SU-DHL-6 (cell line): ENCODE measurements around the gene ROR1.

Experiments
- H2AFZ ChIP-seq: fragments of 200-600 bp; sonication (generic); 2 replicates; pipeline ENCODE4 v1.6.1; 2014; ENCODE audit warnings: low read depth, mild to moderate bottlenecking, moderate library complexity, mixed read lengths, antibody characterized with exemption, low read length; ENCODE audit not compliant: severe bottlenecking
- H3F3A ChIP-seq: fragments of 200-600 bp; shearing (Covaris generic); 2 replicates; pipeline ENCODE4 v1.6.0; 2016; ENCODE audit warnings: antibody characterized with exemption, mild to moderate bottlenecking; ENCODE audit not compliant: insufficient read depth
- H3K27ac ChIP-seq: fragments of 200-600 bp; sonication (generic); 2 replicates; pipeline ENCODE4 v1.5.1; 2016; ENCODE audit warnings: low read depth, mild to moderate bottlenecking, low read length, moderate library complexity, mixed read lengths
- H3K27me3 ChIP-seq: fragments of 200-600 bp; sonication (generic), shearing (Covaris generic); 2 replicates; pipeline ENCODE4 v1.6.0; 2014; ENCODE audit warnings: mild to moderate bottlenecking, low read length
- H3K36me3 ChIP-seq: fragments of 200-600 bp; sonication (generic); 2 replicates; pipeline ENCODE4 v1.6.1; 2014; ENCODE audit warnings: mild to moderate bottlenecking, low read length, mixed read lengths
- H3K4me2 ChIP-seq: fragments of 300-600, 200-600 bp; shearing (Covaris generic), sonication (generic); 2 replicates; pipeline ENCODE4 v1.6.0; 2014; ENCODE audit warnings: low read length, low read depth, mild to moderate bottlenecking; ENCODE audit not compliant: poor library complexity, severe bottlenecking
- H3K4me3 ChIP-seq: fragments of 200-600 bp; sonication (generic); 2 replicates; pipeline ENCODE4 v1.5.1; 2014; ENCODE audit warnings: antibody characterized with exemption, low read length, mild to moderate bottlenecking, mixed read lengths; ENCODE audit not compliant: insufficient read depth, poor library complexity, severe bottlenecking
- H3K79me2 ChIP-seq: fragments of 200-600 bp; sonication (generic); 2 replicates; pipeline ENCODE4 v1.6.1; 2014; ENCODE audit warnings: mild to moderate bottlenecking, low read length, moderate library complexity; ENCODE audit not compliant: insufficient read depth
- H3K9ac ChIP-seq: fragments of 200-600 bp; sonication (generic); 2 replicates; pipeline ENCODE4 v1.7.0; 2014; ENCODE audit warnings: mild to moderate bottlenecking, low read length
- H3K9me2 ChIP-seq: fragments of 200-600 bp; sonication (generic); replicated peaks from 2 replicates; pipeline ENCODE4 v1.6.1; 2014; ENCODE audit warnings: low read length; ENCODE audit not compliant: insufficient read depth
- H3K9me3 ChIP-seq: fragments of 200-600 bp; sonication (generic); 2 replicates; pipeline ENCODE4 v1.6.1; 2014; ENCODE audit warnings: low read length, mixed read lengths; ENCODE audit not compliant: insufficient read depth
- H4K20me1 ChIP-seq: fragments of 200-600 bp; sonication (generic); 2 replicates; pipeline ENCODE4 v1.6.1; 2014; ENCODE audit warnings: low read depth, mild to moderate bottlenecking, antibody characterized with exemption, low read length, moderate library complexity, mixed read lengths
- CTCF ChIP-seq: fragments of 200-600 bp; sonication (generic); IDR thresholded peaks from one replicate; pipeline ENCODE4 v1.5.1; 2017; ENCODE audit warnings: antibody characterized with exemption, mild to moderate bottlenecking, low read length, moderate library complexity; ENCODE audit not compliant: insufficient read depth, poor library complexity, severe bottlenecking
- EZH2phosphoT487 ChIP-seq: fragments of 200-600 bp; sonication (generic), shearing (Covaris generic); conservative IDR thresholded peaks from 2 replicates; pipeline ENCODE4 v1.6.1; 2018; ENCODE audit warnings: mild to moderate bottlenecking, antibody characterized with exemption, low read length, moderate library complexity, mixed read lengths

ROR1 gene

DNA sequence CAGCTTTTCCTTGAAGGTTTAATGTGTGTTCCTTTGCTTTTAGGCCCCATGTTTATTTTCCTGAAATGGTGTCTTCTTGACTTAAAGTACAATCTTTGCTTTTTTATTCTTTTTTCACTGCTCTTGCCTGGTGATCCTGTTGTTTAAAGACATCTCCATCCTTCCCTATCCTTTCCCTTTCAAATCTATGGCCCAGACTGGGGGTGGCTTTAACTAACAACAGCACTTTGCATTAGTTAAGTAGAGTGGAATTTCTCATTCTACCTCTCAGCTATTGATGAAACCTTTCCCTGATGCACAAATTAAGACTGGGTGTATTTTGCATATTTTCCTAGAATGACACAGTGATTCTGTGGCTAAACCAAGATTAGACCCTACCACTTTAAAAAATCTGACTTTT is 84.3 kb downstream of the ROR1 start:
- no peaks in the 10 kb centered on the region for H4K20me1 ChIP-seq
- no peaks in the 10 kb centered on the region for H3F3A ChIP-seq
- H3K9me3 ChIP-seq: no peaks in the 10 kb centered on the region
- H3K9ac ChIP-seq: no peak overlapping the region
- no peak overlapping the region for H3K27ac ChIP-seq
- no peak overlapping the region for H2AFZ ChIP-seq
- no peak for TF ChIP-seq CTCF
- H3K4me3 ChIP-seq: no peak overlapping the region
- H3K9me2 ChIP-seq: no peaks in the 10 kb centered on the region
- no peak overlapping the region for H3K4me2 ChIP-seq
- H3K79me2 ChIP-seq: no peaks in the 10 kb centered on the region
- no peaks in the 10 kb centered on the region for H3K27me3 ChIP-seq
- H3K36me3 ChIP-seq: no peaks in the 10 kb centered on the region

DNA sequence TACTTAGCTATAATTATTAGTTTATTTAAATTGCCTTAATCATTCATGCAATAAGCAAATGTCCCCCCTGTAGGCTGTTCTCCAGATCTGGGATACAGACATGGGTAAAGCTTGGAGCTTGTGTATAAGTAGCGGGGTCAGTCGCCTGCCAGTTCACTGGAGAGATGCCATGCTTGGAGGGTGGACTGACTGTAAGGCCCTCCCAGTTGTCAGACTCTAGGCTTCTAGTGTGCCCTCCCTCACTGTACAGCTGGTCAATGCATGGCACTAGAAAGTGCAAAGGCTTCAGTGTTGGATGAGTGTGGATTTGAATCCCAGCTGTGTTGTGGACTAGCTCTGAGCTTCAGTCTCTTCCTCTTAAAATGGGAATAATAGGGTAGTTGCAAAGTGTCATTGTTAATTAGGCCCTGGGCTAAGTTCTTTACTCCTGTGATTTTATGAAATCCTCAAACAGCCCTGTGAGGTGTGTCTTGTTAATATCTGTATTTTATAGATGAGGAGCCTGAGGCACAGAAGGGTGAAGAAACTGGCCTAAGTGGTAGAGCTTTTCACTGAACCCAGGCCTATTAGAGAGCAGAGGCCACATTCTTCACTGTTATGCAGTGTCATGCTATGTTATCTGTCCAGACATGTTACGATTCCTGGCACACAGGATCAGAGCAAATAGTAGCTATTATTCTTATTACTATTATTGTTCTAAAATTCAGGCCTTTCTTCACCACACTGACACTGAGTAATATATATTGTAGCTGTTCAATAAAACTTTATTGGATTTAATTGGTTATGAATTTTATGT is 85.9 kb downstream of the ROR1 start:
- Histone ChIP-seq H3K79me2 (no peaks in the 10 kb centered on the region), H3K27ac (no peak overlapping the region), H3K4me2 (no peak overlapping the region)

DNA sequence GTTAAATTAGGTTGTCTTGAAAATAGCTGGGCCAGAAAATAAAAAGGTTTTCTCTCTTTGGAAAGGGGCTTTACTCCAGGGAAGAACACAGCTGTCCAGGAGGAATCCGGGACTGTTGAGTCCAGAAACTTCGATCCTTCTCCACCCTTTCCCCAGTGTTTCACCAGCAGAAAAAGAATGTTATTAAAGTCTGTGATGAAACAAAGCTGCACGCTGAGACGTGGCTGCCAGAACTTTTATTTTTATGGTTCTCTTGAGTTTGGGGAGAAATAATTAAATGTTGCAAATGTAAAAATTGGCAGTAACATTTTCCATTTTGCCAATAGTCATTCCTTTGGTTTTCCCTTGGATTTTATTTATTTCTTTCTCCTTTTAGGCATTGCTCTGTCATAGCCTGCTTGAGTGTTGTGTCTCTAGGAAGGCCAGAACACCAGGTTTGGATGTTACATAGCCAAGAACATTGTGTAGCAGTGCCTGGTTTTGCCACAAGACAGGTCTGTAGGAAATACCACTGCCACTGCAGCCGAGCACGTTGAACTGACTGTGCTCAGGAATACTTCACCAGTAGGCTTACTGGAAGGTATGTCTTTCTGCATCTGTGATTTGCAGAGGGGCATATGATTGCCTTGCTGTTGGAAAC is 87.4 kb downstream of the ROR1 start:
- H3K27me3 ChIP-seq: no peaks in the 10 kb centered on the region
- no peak overlapping the region for H3K9ac ChIP-seq
- no peaks in the 10 kb centered on the region for H4K20me1 ChIP-seq
- H3K79me2 ChIP-seq: no peaks in the 10 kb centered on the region
- no peaks in the 10 kb centered on the region for H3K36me3 ChIP-seq
- no peaks in the 10 kb centered on the region for H3K9me2 ChIP-seq
- no peak for TF ChIP-seq CTCF
- TF ChIP-seq EZH2phosphoT487: no peak
- no peaks in the 10 kb centered on the region for H3F3A ChIP-seq
- no peak overlapping the region for H3K4me3 ChIP-seq
- H3K4me2 ChIP-seq: no peak overlapping the region
- H2AFZ ChIP-seq: no peak overlapping the region
- H3K27ac ChIP-seq: no peak overlapping the region
- H3K9me3 ChIP-seq: no peaks in the 10 kb centered on the region

More for the DNA sequence above, 85.9 kb downstream of the ROR1 start:
- Histone ChIP-seq H3K9ac (no peak overlapping the region), H3K4me3 (no peak overlapping the region), H4K20me1 (no peaks in the 10 kb centered on the region), H3K27me3 (no peaks in the 10 kb centered on the region), H3K9me3 (no peaks in the 10 kb centered on the region), H3F3A (no peaks in the 10 kb centered on the region), H2AFZ (no peak overlapping the region), H3K9me2 (no peaks in the 10 kb centered on the region), H3K36me3 (no peaks in the 10 kb centered on the region)
- no peak for TF ChIP-seq CTCF
- TF ChIP-seq EZH2phosphoT487: no peak
